GM19240 (cell line): ENCODE results near the gene SIGLEC14.
A peak's percentile ranks its signal among the peaks of the same experiment; 100 is the strongest.

Source experiments
- DNase-seq: peaks from one replicate; pipeline ENCODE4 v3.0.0; 2011; ENCODE audit warnings: low spot score; ENCODE audit not compliant: insufficient read length

Gene SIGLEC14

GRCh38 chr19:51626675-51627074 lies 19.9 kb downstream of the SIGLEC14 start:
- no peak for DNase-seq

DNA sequence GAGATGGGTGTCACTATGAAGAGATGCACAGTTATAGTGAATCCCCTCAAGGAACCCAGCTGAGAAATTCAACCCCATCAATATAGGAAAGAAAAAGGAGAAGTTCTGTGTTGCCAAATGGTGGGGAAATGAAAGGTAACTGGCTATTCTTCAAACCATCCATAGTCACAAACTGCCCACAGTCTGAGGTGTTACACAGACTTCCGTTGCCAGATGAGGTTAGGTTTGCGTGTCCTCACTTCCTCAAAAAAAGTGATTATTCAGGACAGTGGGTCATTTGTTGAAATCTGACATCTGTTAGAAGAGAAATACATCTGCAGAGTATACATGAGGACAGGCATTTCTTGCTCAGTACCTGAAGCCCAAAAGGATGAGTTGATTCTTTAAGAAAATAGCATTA lies 25.4 kb downstream of the SIGLEC14 start:
- peak; percentile 48 for DNase-seq

DNA sequence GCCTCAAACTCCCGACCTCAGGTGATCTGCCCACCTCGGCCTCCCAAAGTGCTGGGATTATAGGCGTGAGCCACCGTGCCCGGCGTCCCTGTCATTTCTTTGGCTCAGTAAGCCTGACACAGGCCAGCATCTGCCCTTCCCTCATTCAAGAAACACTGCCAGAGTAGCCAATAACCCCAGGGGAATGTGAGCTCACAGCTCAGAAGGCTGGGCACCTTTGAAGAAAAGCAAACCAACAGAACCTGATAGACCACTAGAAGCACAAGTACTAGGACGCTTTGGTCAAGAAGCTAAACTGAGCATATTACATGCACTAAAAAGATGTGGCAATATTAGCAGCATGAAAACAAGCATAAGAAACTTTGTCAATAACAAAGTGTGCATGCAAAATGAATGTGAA lies 30.6 kb downstream of the SIGLEC14 start:
- DNase-seq: no peak

DNA sequence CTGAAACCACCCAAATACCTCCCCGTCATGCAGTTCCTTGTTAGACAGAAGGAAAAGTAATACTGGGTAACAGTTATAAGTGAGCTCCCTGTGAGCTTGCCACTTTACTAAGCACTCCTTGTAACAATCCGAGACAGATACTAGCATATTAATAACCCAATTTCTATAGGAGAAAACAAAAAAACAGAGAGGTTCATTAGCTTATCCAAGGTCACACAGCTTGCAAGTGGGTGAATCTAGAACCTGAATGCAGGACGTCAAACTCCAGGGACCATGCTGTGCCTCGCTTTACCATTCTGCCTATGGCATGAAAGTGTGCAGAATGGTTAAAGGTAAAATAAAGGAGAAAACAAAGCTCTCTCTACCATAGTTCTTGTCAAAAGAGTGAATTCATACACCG lies 31.8 kb downstream of the SIGLEC14 start:
- DNase-seq: no peak

- DNase-seq: no peak
These were observed 36.0 kb downstream of the SIGLEC14 start for GRCh38 chr19:51610576-51610975.

GRCh38 chr19:51607920-51608562 lies 38.6 kb downstream of the SIGLEC14 start:
- DNase-seq: no peak

- peak; percentile 95 for DNase-seq
These were observed 39.5 kb downstream of the SIGLEC14 start for GRCh38 chr19:51607077-51607476.

- peak; percentile 51 for DNase-seq
These were observed 44.3 kb downstream of the SIGLEC14 start for GRCh38 chr19:51602189-51602854.

- DNase-seq: no peak
These were observed 45.6 kb downstream of the SIGLEC14 start for GRCh38 chr19:51600940-51601580.

DNA sequence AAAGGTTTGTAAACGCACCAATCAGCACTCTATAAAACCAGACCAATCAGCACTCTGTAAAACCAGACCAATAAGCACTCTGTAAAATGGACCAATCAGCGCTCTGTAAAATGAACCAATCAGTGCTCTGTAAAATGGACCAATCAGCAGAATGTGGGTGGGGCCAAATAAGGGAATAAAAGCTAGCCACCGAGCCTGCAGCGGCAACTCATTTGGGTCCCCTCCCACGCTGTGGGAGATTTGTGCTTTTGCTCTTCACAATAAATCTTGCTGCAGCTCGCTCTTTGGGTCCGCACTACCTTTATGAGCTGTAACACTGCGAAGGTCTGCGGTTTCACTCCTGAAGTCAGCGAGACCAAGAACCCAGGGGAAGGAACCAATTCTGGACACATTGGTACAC lies 47.5 kb downstream of the SIGLEC14 start:
- no peak for DNase-seq

DNA sequence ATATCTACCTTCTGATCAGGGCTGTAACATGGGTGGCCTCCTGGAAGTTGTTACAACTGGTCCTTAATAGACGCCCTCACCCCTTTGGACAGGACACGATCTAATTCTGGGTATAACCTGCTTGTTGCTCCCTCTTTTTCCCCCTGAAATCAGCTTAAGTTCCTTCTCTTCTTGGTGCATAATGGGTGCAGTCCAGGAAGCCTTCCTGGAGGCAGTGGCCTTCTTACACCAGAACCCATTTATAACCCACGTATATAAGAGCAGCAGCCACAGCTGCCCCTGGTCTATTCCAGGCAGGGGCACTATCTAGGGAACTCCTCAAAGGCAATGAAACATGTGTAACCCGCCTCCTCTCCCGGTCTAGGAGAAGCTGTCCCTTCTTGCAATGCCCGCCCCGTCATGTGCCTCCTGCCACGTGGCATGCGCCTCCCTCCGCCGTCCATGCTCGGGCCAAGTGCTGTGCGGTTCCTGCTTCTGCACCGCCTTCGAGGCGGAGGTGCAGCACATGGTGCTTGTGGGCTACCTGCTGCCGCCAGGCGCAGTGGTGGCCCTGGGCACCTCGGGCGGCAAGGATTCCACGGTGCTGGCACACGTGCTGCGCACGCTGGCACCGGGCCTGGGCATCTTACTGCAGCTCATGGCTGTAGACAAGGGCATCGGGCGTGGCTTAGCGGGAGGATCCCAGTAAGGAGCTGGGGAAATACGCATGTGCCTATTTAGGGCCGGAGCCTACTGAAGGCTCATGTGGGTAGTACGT lies 48.3 kb downstream of the SIGLEC14 start:
- DNase-seq: no peak

DNA sequence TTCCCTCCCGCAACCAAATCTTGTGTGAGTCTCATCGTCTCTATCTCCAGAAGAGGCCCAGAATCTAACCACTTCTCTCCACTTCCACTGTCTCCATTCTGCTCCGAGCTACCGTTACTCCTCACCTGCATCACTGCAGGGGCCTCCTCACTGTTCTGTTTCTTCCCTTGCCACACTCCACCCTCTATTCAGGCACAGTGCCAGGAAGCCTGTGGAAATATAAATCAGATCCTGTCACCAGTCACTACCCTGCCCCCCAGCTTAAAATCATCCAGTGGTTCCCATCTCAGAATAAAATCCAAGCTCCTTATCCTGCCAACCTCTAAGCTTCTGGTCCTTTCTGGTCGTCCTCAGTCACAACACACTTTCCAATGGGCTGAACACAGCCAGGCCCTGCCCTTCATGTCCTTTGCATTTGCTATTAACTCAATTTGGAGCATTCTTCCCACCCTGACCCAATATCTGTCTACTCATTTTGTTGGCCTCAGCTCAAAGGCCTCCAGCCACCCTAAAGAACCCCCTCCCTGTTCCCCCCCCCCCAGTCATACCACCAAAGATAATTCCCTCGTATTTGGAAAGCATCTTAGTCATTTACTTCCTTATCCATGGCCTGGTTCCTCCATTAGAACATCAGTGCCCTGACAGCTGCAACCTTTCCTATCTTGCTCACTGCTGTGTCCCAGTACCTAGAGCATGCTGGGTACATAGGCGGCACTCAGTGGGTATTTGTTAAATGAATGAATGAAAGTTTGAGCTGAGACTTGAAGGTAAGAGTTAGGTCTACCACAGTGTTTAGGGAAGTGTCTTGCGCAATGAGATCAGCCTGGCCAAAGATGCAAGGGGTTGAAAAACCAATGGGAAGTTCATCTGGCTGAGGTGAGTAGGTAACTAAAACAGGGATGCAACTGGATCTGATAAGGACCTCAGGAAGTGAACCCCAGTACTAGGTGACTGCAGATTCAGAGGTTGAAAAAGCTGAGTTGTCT lies 51.1 kb downstream of the SIGLEC14 start:
- DNase-seq: no peak

GRCh38 chr19:51594774-51595109 lies 51.9 kb downstream of the SIGLEC14 start:
- DNase-seq: no peak

DNA sequence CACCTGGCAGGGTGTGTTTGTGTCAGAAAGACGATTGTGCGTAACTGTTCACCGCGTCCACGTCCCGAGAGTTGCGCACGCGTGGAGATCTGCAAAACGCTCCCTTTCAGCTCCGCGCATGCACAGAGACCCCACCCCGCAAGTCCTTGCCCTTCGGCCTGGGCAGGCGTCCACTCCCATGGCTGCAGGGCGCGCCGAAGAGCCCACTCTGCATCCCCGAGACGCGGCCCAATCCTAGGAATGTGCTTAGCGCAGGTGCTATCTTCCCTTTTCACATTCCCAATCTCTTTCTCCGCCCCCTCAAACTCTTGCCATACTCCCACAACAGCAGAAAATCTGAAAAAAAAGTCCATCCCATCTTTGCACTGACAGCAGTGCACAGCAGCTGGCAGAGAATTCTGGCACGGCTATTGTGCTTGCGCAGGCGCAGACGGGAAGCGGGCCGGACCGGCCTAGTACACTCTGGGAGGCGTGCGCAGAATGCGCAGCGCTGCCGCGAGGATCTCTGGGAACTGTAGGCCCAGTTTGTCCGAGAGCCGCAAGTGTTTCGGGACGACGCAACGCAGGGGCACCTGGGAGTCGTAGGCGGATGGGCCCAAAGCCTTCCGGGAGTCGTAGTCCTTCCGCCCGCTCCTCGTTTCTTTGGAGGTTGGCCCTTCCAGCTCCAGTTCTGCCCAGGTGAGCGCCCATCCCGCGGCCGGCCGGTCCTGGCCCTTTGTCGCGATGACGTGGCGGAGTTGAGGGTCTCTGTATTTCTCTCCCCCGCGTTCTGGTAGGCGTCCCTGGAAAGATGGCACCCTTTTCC lies 52.5 kb downstream of the SIGLEC14 start:
- DNase-seq: peak; percentile 95

DNA sequence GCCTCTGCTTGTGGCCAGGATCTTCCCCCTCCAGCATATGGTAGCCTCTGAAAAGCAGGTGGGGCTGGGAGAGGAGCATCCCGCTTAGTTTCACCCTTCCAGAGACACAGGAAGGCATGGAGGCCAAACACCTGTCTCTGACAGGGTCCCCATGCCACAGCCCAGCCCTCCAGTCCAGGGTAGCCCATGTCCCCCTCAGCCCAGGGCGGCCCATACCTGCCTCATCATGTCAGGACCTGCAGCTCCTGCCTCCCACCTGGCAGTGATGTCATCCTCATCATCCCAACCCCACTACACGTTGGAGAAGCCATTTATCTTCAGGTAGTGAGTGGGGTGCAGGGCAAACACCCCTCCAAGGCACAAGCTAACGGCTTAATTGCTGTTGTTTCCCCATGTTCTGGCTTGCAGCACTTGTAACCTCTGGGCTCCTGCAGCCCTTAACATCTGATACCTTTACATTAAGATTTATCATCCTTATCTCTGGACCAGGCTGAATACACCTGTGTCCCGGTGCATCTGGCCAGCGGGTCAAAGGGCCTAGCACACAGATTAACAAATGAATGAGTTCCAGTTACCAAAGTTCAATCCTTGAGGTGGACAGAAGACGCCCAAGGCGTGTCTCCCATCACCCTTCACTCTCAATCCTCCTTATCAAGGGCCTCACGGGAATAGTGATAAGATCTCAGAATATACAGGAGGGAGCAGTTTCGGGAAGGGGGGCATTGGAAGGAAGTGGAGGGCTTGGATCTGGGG lies 53.3 kb downstream of the SIGLEC14 start:
- no peak for DNase-seq
